ENCODE results near the gene TUBGCP5.

GRCh38 chr15:23074684-23075083, 35.3 kb upstream of the TUBGCP5 start:
- TF ChIP-seq CTCF (IDR thresholded peaks at IDR 0.05) = no peak
- no peak for TF ChIP-seq EZH2phosphoT487 (IDR thresholded peaks at IDR 0.05)
